ELR (cell line): ENCODE data around the gene SYNGR3.
A peak's percentile ranks its signal among the peaks of the same experiment; 100 is the strongest.
"Not testable (repeated sequence)": the region's sequence is repeated elsewhere in the genome, so short reads cannot be mapped to it uniquely, and the experiment has no call there.

Experiments used
- DNase-seq: peaks from one replicate; pipeline ENCODE4 v3.0.0-alpha.2; 2015; ENCODE audit warnings: low read depth

Gene SYNGR3

DNA sequence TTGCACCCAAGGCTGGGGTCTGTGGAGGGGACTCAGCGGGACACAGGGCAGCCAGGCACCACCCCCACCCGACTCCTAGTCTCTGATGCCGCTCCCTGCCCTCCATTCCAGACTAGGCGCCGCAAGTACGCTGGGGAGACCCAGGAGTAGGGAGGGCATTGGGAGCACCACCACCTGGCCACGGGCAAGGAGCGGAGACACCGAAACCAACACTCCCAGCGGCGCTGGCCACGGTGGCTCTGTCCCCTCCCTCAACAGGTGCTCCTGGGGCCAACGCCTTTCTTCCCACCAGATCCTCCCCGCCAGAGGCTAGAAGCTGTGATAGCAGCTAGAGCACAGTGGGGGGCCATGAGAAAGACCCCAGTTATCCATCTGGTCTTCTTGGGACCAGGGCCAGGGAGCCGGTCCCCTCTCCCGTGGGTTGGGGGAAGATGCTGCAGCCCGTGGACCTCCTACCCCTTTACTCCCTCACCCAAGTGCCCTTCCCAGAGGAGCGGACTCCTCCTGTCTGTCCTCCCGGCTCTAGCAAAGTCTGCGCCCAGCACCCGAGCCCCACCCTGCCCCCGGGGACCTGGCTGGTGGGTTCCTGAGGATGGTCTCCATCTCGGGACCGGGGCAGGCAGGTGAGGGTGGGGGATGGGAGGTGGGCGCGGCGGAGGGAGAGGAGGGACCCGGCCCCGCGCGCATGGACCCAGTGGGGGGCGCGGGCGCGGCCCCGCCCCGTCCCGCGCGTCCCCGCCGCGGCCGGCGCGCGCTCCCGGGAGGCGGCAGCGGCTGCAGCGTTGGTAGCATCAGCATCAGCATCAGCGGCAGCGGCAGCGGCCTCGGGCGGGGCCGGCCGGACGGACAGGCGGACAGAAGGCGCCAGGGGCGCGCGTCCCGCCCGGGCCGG is at the start of gene SYNGR3:
Gene SYNGR3, plus strand, starts transcription at position 762 of the 892 bp plus-strand sequence. CDS start 133 bp downstream, outside the sequence.
- peak; percentile 58 for DNase-seq

DNA sequence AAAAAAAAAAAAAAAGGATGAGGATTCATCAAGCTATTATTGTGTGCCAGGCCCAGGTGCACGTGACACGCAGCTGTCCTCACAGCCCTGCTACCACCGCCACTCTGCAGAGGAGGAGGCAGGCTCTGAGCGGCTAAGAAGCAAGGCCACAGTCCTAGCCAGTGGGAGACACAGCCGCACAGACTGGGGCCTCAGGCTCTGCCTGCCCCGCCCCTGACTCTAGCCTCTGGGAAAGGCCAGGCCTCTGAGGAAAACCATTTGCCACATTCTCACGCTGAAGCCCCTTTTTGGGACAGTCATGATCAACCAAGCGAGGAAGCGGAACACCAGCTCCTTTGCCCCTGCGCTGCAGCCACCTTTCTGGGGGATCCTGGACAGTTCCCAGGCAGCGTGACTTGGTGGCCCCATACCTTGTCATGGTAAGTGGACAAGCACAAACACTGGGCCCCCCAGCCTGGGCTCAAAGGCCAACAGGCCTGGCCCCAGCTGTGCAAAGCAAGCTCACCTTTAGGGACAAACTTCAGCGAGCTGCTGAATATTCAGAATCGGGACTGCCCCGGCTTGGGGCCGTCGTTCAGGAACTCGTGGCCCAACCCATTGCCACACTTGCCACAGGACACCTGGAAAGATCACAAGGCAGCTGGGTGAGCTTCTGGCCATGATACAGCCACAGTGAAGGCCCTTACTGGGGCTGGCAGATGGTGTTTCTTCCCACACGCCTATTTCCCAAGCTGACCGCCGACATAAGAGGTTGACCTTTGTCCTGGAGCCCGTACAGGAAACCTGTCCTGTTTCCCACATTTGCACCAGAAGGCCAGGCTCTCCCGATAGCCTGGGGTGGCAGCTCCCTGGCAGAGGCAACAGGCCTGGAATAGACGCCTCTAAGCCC is 49.3 kb upstream of the SYNGR3 start:
- DNase-seq: no peak

- no peak for DNase-seq
Measured at GRCh38 chr16:1941162-1942046, 48.4 kb upstream of the SYNGR3 start.

DNA sequence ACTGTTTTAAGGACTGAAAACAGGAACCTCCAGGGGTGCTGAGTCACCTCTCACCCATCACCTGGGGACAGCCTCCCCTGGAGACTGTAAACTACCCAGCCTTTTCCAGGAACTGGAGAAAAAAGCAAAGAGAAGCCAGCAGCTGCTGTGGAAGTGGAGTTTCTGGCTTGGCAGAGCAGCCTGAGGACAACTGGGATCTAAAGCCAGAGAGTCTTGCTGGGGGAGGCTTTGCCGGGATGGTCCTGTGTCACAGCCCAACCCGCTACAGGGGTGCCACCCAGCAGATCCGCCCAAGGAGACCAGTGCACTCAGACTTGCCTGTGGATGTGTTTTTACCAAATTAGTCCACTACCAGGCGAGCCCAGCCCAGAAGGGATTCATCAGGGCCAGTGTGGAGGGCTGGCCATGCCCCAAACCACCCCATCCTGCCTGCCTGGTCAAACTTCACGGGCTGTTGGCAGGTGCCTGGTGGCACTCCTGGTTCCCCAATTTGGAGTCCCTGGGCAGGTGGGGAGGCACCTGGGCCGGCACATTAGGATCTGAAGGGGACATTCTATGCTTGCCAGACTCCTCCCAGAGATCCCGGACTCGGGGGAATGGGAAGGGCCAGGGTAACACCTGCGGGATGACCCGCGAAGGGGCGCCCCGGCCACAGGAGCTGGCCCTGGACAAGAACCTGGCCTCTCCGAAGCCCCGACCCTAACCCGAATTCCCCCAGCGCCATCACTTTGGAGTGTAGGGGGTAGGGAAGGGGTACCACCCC is 47.5 kb upstream of the SYNGR3 start:
- no peak for DNase-seq

GRCh38 chr16:1942810-1943726 is 46.7 kb upstream of the SYNGR3 start, which contains the start of gene MSRB1:
Gene MSRB1 (minus strand): TSS chr16:1943199. CDS start chr16:1943156, 43 bp downstream.
- peak; percentile 99 for DNase-seq

DNA sequence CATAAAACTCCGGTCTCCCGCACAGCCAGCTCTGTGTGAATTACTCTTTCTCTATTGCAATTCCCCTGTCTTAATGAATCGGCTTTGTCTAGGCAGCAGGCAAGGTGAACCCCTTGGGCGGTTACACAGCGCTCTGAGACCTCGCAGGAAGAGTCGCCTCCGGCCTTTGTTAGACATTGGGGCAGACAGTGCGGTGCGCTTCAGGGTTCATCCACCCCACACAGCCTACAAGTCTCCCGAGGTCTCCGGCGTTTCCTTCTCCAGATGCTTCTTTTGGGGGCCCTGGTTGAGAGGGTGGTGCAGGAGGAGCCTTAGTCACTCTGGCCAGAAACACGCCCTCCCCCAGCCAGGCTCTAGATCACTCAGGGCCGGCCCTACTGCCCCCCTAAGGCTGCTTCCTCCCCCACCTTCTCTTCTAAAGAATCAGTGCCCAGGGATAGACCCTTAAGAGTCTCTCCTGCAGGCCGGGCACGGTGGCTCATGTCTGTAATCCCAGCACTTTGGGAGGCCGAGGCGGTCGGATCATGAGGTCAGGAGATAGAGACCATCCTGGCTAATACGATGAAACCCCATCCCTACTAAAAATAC is 45.1 kb upstream of the SYNGR3 start:
- no peak for DNase-seq

GRCh38 chr16:1945559-1946391 is 44.0 kb upstream of the SYNGR3 start:
- DNase-seq: no peak

- no peak for DNase-seq
Measured at GRCh38 chr16:1946495-1947368, 43.0 kb upstream of the SYNGR3 start.

GRCh38 chr16:1947369-1947670 is 42.5 kb upstream of the SYNGR3 start:
- no peak for DNase-seq

GRCh38 chr16:1949507-1949906 is 40.3 kb upstream of the SYNGR3 start:
- no peak for DNase-seq

DNA sequence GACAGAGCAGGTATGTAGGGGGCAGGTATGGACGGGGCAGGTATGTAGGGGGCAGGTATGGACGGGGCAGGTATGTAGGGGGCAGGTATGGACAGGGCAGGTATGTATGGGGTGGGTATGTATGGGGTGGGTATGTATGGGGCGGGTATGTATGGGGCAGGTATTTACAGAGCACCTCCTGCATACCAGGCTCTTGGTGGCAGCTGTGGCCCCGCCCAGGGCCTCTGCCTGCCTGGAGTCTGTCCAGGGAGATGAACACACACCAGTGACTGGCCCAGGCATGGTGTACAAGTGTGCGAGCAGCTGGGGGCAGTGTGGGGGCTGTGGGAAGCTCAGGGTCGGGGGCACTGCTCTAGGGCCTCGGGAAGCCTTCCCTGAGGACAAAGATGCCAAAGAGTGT is 39.7 kb upstream of the SYNGR3 start:
- DNase-seq: no peak

DNA sequence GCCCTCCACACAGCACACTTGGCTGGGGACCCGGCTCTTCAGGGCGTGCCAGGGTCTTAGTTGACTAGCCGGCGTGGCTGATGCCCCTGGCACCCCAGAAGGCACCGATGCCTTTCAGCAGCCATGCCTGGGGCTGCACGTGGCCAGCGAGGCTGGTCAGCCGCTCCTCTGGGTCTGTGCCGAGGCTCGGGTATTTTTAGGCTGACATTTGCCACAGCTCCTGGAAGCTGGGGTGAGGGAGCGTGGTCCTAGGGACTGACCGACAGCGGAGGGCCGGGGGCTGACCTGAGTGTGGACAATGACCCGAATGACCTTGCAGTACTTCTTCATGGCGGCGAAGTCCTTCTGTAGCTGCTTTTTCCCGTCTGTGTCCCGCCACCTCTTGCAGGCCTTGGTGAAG is 39.2 kb upstream of the SYNGR3 start:
- no peak for DNase-seq

DNA sequence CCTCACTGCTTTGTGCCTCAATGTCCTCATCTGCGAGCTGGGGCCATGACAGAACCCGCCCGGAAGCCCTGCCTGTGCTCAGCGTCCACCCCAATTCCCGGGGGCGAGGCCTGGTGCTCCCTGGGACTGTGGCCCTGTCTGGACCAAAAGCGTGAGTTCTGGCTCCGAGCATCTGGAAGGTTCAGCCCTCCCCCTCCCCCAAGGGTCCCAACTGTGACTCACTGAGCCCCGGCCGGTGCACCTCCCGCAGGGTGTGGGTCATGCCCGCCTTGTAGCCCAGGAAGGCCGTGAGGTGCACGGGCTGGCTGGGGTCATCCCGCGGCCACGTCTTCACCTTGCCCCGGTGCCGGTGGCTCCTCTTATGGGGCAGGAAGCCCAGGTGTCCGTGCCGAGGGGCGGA is 36.0 kb upstream of the SYNGR3 start:
- DNase-seq: no peak

DNA sequence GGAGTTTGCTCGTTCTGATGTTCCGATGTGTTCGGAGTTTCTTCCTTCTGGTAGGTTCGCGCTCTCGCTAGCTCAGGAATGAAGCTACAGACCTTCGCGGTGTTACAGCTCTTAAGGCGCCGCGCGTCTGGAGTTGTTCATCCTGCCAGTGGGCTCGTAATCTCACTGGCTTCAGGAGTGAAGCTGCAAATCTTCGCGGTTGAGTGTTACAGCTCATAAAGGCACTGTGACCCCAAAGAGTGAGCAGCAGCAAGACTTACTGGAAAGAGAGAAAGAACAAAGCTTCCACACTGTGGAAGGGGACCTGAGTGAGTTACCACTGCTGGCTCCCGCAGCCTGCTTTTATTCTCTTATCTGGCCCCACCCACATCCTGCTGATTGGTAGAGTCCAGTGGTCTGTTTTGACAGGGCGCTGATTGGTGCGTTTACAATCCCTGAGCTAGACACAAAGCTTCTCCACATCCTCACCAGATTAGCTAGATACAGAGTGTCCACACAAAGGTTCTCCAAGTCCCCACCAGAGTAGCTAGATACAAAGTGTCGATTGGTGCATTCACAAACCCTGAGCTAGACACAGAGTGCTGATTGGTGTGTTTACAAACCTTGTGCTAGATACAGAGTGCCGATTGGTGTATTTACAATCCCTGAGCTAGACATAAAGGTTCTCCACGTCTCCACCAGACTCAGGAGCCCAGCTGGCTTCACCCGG is 32.2 kb upstream of the SYNGR3 start:
- DNase-seq: not testable (repeated sequence)

GRCh38 chr16:1958143-1958491 is 31.7 kb upstream of the SYNGR3 start:
- not testable (repeated sequence) for DNase-seq

- no peak for DNase-seq
Measured at GRCh38 chr16:1958715-1959268, 31.0 kb upstream of the SYNGR3 start.
